HG03159 (cell line): ENCODE data around the gene KCNN4.

Experiments
- ATAC-seq: cut with Tn5 transposase; IDR thresholded peaks from one replicate; pipeline ENCODE4 v1.9.1; 2021; ENCODE audit warnings: mild to moderate bottlenecking, moderate library complexity; ENCODE audit not compliant: unreplicated experiment

Gene KCNN4

GRCh38 chr19:43799502-43800142 lies 18.8 kb upstream of the KCNN4 start:
- no peak for ATAC-seq

DNA sequence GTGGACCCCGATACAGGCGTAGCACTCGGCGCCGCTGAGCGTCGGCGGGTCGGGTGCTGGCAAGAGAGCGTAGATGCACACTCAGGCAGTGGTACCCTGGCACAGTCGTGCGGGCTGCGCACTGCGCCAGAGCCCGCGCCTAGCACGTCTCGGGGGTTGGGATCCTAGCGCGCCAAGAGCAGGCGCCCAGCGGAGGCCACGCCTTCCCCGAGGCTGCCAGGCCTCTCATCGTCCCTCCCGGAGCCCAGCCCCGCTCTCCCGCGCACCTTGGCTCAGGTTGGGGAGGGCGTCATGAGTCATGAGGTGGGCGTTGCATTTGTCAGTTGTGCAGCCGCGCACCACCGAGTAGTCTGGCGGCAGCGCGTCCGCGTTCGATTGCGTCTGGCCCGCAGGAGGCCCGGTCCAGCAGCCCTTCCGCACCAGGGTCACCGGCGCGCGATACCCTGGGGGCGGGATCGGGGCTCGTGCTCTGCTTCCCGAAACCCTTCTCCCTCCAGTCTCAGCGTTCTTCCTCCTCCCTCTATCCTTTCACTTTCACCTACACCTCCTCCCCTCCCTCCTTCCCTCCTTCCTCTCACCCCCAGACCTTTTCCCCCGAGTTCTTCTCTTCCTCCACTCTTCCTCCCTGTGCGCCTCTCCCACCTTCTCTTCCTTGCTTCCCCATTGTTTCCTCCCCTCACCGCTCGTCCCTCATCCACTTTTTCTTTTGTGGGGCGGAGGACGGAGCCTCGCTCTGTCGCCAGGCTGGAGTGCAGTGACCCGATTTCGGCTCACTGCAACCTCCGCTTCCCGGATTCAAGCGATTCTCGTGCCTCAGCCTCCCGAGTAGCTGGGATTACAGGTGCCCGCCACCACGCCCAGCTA lies 18.0 kb upstream of the KCNN4 start:
- no peak for ATAC-seq

- ATAC-seq, result no peak
These were observed 17.3 kb upstream of the KCNN4 start for GRCh38 chr19:43798026-43798545.

DNA sequence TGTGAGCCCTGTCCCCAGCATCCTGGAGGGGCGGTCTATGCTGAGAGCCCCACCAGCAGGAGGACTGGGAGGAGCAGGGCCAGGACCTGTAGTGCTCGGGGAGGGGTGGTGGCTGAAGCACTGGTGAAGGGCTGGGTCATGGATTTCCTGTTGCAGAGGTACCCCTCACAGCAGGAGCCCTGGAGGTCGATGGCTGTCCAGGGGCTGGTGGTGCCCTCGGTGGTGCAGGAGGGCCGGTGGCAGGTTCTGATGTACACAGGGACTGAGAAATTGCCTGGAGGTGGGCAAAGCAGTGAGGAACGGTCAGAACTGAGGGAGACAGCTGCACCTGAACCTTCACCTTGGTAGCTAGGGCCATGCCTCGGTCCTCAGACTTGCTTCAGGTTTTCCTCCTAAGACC lies 16.8 kb upstream of the KCNN4 start:
- ATAC-seq, result no peak

GRCh38 chr19:43797118-43797517 lies 16.3 kb upstream of the KCNN4 start:
- no peak for ATAC-seq

GRCh38 chr19:43790587-43790986 lies 9.8 kb upstream of the KCNN4 start:
- ATAC-seq, result no peak

- no peak for ATAC-seq
These were observed 8.3 kb upstream of the KCNN4 start for GRCh38 chr19:43789029-43789428.

GRCh38 chr19:43786665-43787064 lies 5.9 kb upstream of the KCNN4 start:
- no peak for ATAC-seq

- ATAC-seq, result no peak
These were observed 4.4 kb upstream of the KCNN4 start for GRCh38 chr19:43784981-43785808.

DNA sequence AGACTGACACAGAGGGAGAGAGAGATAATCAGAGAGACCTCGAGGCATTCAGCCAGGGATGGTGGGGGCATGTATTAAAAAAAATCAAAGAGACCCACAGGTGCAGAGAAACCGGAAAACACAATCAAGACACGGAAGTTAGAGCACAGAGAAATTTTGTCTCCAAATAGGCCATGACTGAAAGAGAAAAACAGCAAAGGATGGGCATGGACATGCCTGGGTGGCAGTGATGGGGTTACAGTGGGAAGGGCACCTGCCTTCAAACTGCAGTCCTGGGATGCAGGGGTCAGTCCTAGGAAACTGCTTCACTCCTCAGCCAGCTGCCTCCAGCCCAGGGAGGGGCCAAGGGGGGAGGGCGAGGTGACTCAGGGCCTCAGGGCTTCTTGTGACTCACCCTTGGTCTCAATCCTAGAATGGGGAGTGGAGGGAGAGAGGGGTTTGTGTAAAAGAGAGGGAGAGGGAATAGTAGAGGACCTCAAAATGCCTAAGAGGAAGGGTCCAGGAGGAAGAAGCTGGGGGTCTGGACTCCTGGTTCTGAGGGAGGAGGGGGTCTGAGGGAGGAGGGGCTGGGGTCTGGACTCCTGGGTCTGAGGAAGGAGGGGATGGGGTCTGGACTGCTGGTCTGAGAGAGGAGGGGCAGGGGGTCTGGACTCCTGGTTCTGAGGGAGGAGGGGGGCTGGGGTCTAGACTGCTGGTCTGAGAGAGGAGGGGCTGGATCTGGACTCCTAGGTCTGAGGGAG lies 3.6 kb upstream of the KCNN4 start:
- ATAC-seq, result no peak

GRCh38 chr19:43783636-43784035 lies 2.9 kb upstream of the KCNN4 start:
- no peak for ATAC-seq

GRCh38 chr19:43782689-43783231 lies 2.0 kb upstream of the KCNN4 start:
- ATAC-seq, result no peak

GRCh38 chr19:43782311-43782660 lies 1.5 kb upstream of the KCNN4 start:
- ATAC-seq, result no peak

GRCh38 chr19:43781630-43782310 lies 997 bp upstream of the KCNN4 start:
- ATAC-seq, result no peak

DNA sequence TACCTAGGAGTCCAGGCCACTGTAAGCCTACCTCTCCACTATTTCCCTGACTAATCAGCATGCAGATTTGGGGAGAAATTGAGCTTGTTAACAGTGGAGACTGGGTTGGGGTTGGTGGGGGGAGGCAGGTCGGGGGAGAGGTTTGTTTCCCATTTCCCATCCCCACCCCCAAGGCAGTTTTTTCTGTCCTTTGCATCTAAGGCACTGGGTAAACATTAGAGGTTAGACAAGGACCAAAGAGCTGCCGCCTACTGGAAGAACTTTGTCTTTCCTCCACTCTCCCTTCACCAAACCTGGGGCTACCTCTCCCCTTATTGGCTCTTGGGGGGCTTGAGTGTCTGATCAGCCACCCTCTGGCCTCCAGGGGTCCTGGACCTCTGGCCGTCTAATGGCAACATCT lies 953 bp downstream of the KCNN4 start:
- ATAC-seq, result no peak

- no peak for ATAC-seq
These were observed 1.5 kb downstream of the KCNN4 start for GRCh38 chr19:43779147-43779819.

- ATAC-seq, result no peak
These were observed 2.1 kb downstream of the KCNN4 start for GRCh38 chr19:43778651-43779050.

GRCh38 chr19:43777163-43777695 lies 3.5 kb downstream of the KCNN4 start:
- no peak for ATAC-seq

GRCh38 chr19:43776286-43776685 lies 4.5 kb downstream of the KCNN4 start:
- ATAC-seq, result no peak
